KBM-7 (cell line): Measurements from ENCODE around the gene APOL4.
"Not testable (repeated sequence)": the region's sequence is repeated elsewhere in the genome, so short reads cannot be mapped to it uniquely, and the experiment has no call there.

Experiments
- DNase-seq: peaks from one replicate; pipeline ENCODE4 v3.0.0-alpha.2; 2015
- in situ Hi-C: fragments of 300-500 bp; cut with MboI; formaldehyde crosslinking; loops from 2 replicates; pipeline ENCODE4 v1.14.3; 2020; ENCODE audit warnings: low sequenced_read_pairs, low pct_unique_long_range_greater_than_20kb, mixed read lengths

Gene APOL4

GRCh38 chr22:36211237-36211861, 9.7 kb upstream of the APOL4 start:
- peak; percentile 84 for DNase-seq
- in situ Hi-C loops: no loop called here

GRCh38 chr22:36210224-36210623, 8.6 kb upstream of the APOL4 start:
- in situ Hi-C loops: no loop called here
- DNase-seq: no peak

GRCh38 chr22:36209488-36209908, 7.9 kb upstream of the APOL4 start:
- DNase-seq, in situ Hi-C loops: not testable (repeated sequence)

- DNase-seq: no peak
- in situ Hi-C loops: no loop called here
Measured at GRCh38 chr22:36208914-36209313, 7.3 kb upstream of the APOL4 start.

GRCh38 chr22:36208162-36208765, 6.7 kb upstream of the APOL4 start:
- in situ Hi-C loops: no loop called here
- DNase-seq: no peak

- DNase-seq: no peak
- in situ Hi-C loops: no loop called here
Measured at GRCh38 chr22:36206255-36206654, 4.6 kb upstream of the APOL4 start.

GRCh38 chr22:36205573-36205972, 4.0 kb upstream of the APOL4 start:
- in situ Hi-C loops: not testable (repeated sequence)

GRCh38 chr22:36204632-36205015, 3.0 kb upstream of the APOL4 start:
- in situ Hi-C loops: no loop called here
- no peak for DNase-seq

More at GRCh38 chr22:36205573-36205972, 4.0 kb upstream of the APOL4 start:
- DNase-seq: not testable (repeated sequence)

- in situ Hi-C loops: no loop called here
- no peak for DNase-seq
Measured at GRCh38 chr22:36204001-36204631, 2.5 kb upstream of the APOL4 start.

GRCh38 chr22:36203441-36203840, 1.8 kb upstream of the APOL4 start:
- in situ Hi-C loops: not testable (repeated sequence)

GRCh38 chr22:36202906-36203305, 1.3 kb upstream of the APOL4 start:
- in situ Hi-C loops, DNase-seq: not testable (repeated sequence)

More at GRCh38 chr22:36203441-36203840, 1.8 kb upstream of the APOL4 start:
- DNase-seq: not testable (repeated sequence)

- in situ Hi-C loops, DNase-seq: not testable (repeated sequence)
Measured at GRCh38 chr22:36201025-36201424, 584 bp downstream of the APOL4 start.

GRCh38 chr22:36199001-36199551, 2.5 kb downstream of the APOL4 start:
- in situ Hi-C loops: loop anchor here (25.0 kb wide), 1 partner anchor 288 kb away; the partner anchor contains the start of gene TXN2
- no peak for DNase-seq

GRCh38 chr22:36198536-36198935, 3.1 kb downstream of the APOL4 start:
- DNase-seq: no peak
- in situ Hi-C loops: loop anchor here (25.0 kb wide), 1 partner anchor 289 kb away; the partner anchor contains the start of gene TXN2

- in situ Hi-C loops: loop anchor here (25.0 kb wide), 1 partner anchor 290 kb away; the partner anchor contains the start of gene TXN2
- peak; percentile 73 for DNase-seq
Measured at GRCh38 chr22:36197514-36198146, 4.0 kb downstream of the APOL4 start.

- in situ Hi-C loops: loop anchor here (25.0 kb wide), 1 partner anchor 290 kb away; the partner anchor contains the start of gene TXN2
- DNase-seq: peak; percentile 81
Measured at GRCh38 chr22:36197065-36197440, 4.6 kb downstream of the APOL4 start.

- no peak for DNase-seq
- in situ Hi-C loops: loop anchor here (25.0 kb wide), 1 partner anchor 291 kb away; the partner anchor contains the start of gene TXN2
Measured at GRCh38 chr22:36196254-36197064, 5.2 kb downstream of the APOL4 start.

- in situ Hi-C loops: loop anchor here (25.0 kb wide), 1 partner anchor 292 kb away; the partner anchor contains the start of gene TXN2
- DNase-seq: peak; percentile 82
Measured at GRCh38 chr22:36194971-36195370, 6.6 kb downstream of the APOL4 start.
